HCT116 (cell line): ENCODE data around the gene RFX3. TPM values are rescaled to one million over a fixed set of nuclear protein-coding genes. Genes with fewer than 3 reads are reported as not detected.

Experiments used
- ATAC-seq: fragments of 200-7000 bp; cut with Tn5 transposase; 2 replicates; pipeline ENCODE4 v1.9.1; 2020; ENCODE audit warnings: mild to moderate bottlenecking, moderate library complexity
- BruUV-seq: library from RNA; stranded (reverse); fragments of 400-500 nt; replicated peaks from 2 replicates; lab custom pipeline; 2021; lab: Mats Ljungman, UMichigan
- CTCF ChIA-PET: fragments of 300-600 bp; sonication (Branson Sonifier 250); formaldehyde crosslinking; loops from one replicate; lab custom pipeline; 2021; ENCODE audit warnings: antibody characterized with exemption; lab: Charles Lee
- POLR2A ChIA-PET: fragments of 300-600, 350-600 bp; sonication (Branson Sonifier 250); formaldehyde crosslinking; loops from one replicate; lab custom pipeline; 2021; ENCODE audit warnings: antibody characterized with exemption; lab: Charles Lee
- RAD21 ChIA-PET, 2 experiments: fragments of 300-600 bp; sonication (Branson Sonifier 250); formaldehyde crosslinking; loops; one replicate each; lab custom pipeline; 2023; ENCODE audit warnings: low total read pairs in 2 of 2; ENCODE audit not compliant: uncharacterized antibody in 2 of 2, unreplicated experiment in 2 of 2, low non-redundant PET in 1 of 2; lab: Charles Lee
- DNase-seq: peaks from one replicate; pipeline ENCODE4 v3.0.0-alpha.2; 2010; ENCODE audit warnings: low read depth, low spot score
- H2AFZ ChIP-seq: fragments of 200-600 bp; shearing (Covaris generic), sonication (generic); 2 replicates; pipeline ENCODE4 v1.6.1; 2017; ENCODE audit warnings: low read depth, mixed run types, mixed read lengths, antibody characterized with exemption, low read length; ENCODE audit not compliant: poor library complexity, severe bottlenecking
- H3K27ac ChIP-seq: 2 replicates; pipeline ENCODE4 v1.5.1; 2012; ENCODE audit warnings: low read depth, low read length
- H3K27me3 ChIP-seq: fragments of 200-600 bp; sonication (generic); 2 replicates; pipeline ENCODE4 v1.6.1; 2016; ENCODE audit warnings: mixed run types, low read length, mixed read lengths; ENCODE audit not compliant: insufficient read depth
- H3K36me3 ChIP-seq, 2 experiments: fragments of 200-500 bp in 1 of 2; fragments of 200-600 bp in 1 of 2; sonication (Bioruptor generic) in 1 of 2; sonication (generic) in 1 of 2; 2 replicates each; pipeline versions ENCODE4 v1.5.1 to v1.6.1; 2014 to 2016; ENCODE audit warnings: low read length in 2 of 2, inconsistent platforms in 1 of 2, mixed read lengths in 1 of 2, mixed run types in 1 of 2; ENCODE audit not compliant: insufficient read depth in 2 of 2, control insufficient read depth in 1 of 2
- H3K4me1 ChIP-seq, 2 experiments: fragments of 200-600 bp in 1 of 2; sonication (generic) in 1 of 2; 2 replicates each; pipeline versions ENCODE4 v1.5.1 to v1.6.1; 2012 to 2017; ENCODE audit warnings: low read length in 2 of 2, inconsistent platforms in 1 of 2, mild to moderate bottlenecking in 1 of 2, mixed read lengths in 1 of 2, mixed run types in 1 of 2, moderate library complexity in 1 of 2; ENCODE audit not compliant: insufficient read depth in 2 of 2, control insufficient read depth in 1 of 2
- H3K4me2 ChIP-seq: fragments of 200-600 bp; sonication (generic); 2 replicates; pipeline ENCODE4 v1.6.1; 2017; ENCODE audit warnings: mixed run types, low read length, mixed read lengths
- H3K4me3 ChIP-seq, 2 experiments: fragments of 200-600 bp in 1 of 2; sonication (generic) in 1 of 2; replicated peaks in 1 of 2; 2 replicates each; pipeline ENCODE4 v1.5.1; 2011 to 2016; ENCODE audit warnings: low read length in 2 of 2, control low read depth in 1 of 2, low read depth in 1 of 2, mild to moderate bottlenecking in 1 of 2, mixed read lengths in 1 of 2, mixed run types in 1 of 2
- H3K79me2 ChIP-seq: fragments of 200-600 bp; sonication (generic); 2 replicates; pipeline ENCODE4 v1.6.1; 2017; ENCODE audit warnings: mild to moderate bottlenecking, mixed run types, low read length, moderate library complexity, mixed read lengths; ENCODE audit not compliant: insufficient read depth
- H3K9ac ChIP-seq: fragments of 200-600 bp; sonication (generic); 2 replicates; pipeline ENCODE4 v1.6.1; 2016; ENCODE audit warnings: low read length, mixed read lengths
- H3K9me2 ChIP-seq: fragments of 200-600 bp; sonication (generic), shearing (Covaris generic); 2 replicates; pipeline ENCODE4 v1.6.1; 2017; ENCODE audit warnings: mixed run types, mild to moderate bottlenecking, moderate library complexity; ENCODE audit not compliant: insufficient read depth
- H3K9me3 ChIP-seq, 2 experiments: fragments of 200-500 bp in 1 of 2; fragments of 200-600 bp in 1 of 2; sonication (Bioruptor generic) in 1 of 2; sonication (generic) in 1 of 2; 2 replicates each; pipeline ENCODE4 v1.6.1; 2014 to 2017; ENCODE audit warnings: low read length in 2 of 2, mixed read lengths in 2 of 2, inconsistent platforms in 1 of 2, low read depth in 1 of 2, mild to moderate bottlenecking in 1 of 2, mixed run types in 1 of 2, moderate library complexity in 1 of 2; ENCODE audit not compliant: control insufficient read depth in 1 of 2, insufficient read depth in 1 of 2
- H4K20me1 ChIP-seq: fragments of 200-600 bp; sonication (generic), shearing (Covaris generic); 2 replicates; pipeline ENCODE4 v1.6.1; 2017; ENCODE audit warnings: mixed run types, mild to moderate bottlenecking, moderate library complexity; ENCODE audit not compliant: insufficient read depth
- CBX3 ChIP-seq: IDR thresholded peaks from 2 replicates; pipeline ENCODE4 v1.6.1; 2012; ENCODE audit warnings: low read depth
- ELF1 ChIP-seq: IDR thresholded peaks from 2 replicates; pipeline ENCODE4 v1.6.1; 2012; ENCODE audit warnings: low read depth, borderline replicate concordance
- FOSL1 ChIP-seq: IDR thresholded peaks from 2 replicates; pipeline ENCODE4 v1.6.1; 2012; ENCODE audit warnings: low read depth
- POLR2AphosphoS5 ChIP-seq: IDR thresholded peaks from 2 replicates; pipeline ENCODE4 v1.6.1; 2011; ENCODE audit warnings: mild to moderate bottlenecking, low read depth, low read length, moderate library complexity
- RAD21 ChIP-seq: IDR thresholded peaks from 2 replicates; pipeline ENCODE4 v1.6.1; 2012; ENCODE audit warnings: low read depth, mild to moderate bottlenecking
- SIN3A ChIP-seq: IDR thresholded peaks from 2 replicates; pipeline ENCODE4 v1.6.1; 2012; ENCODE audit warnings: low read depth
- SP1 ChIP-seq: IDR thresholded peaks from 2 replicates; pipeline ENCODE4 v1.6.1; 2012; ENCODE audit warnings: low read depth
- SRF ChIP-seq: IDR thresholded peaks from 2 replicates; pipeline ENCODE4 v1.6.1; 2012; ENCODE audit warnings: low read depth
- TCF7L2 ChIP-seq: IDR thresholded peaks from 2 replicates; pipeline ENCODE4 v1.7.0; 2011; ENCODE audit warnings: borderline replicate concordance, inconsistent platforms; ENCODE audit not compliant: insufficient read depth, insufficient read length; ENCODE audit errors: extremely low read depth
- intact Hi-C: fragments of 100-400 bp; cut with micrococcal nuclease; formaldehyde crosslinking; loops from 2 replicates; pipeline ENCODE4 v1.10.0; 2022
- total RNA-seq: library from RNA; stranded (reverse); gene quantifications from one replicate; pipeline ENCODE4 v1.2.1, GENCODE V29; 2021; ENCODE audit not compliant: unreplicated experiment
- TF ChIP-seq, protein P1 (sequence below): IDR thresholded peaks from 2 replicates; pipeline ENCODE4 v1.6.1; 2011; ENCODE audit warnings: mild to moderate bottlenecking, low read length, moderate library complexity; ENCODE audit not compliant: insufficient replicate concordance; ENCODE audit errors: extremely low read depth
- TF ChIP-seq, protein P2 (sequence below), 3 experiments: fragments of 200-600 bp in 1 of 3; sonication (generic) in 1 of 3; IDR thresholded peaks in 2 of 3; conservative IDR thresholded peaks in 1 of 3; 2 replicates each; pipeline ENCODE4 v1.5.1; 2012 to 2017; ENCODE audit warnings: low read depth in 2 of 3, low read length in 2 of 3, antibody characterized with exemption in 1 of 3, borderline replicate concordance in 1 of 3, control low read depth in 1 of 3, mild to moderate bottlenecking in 1 of 3, mixed read lengths in 1 of 3, mixed run types in 1 of 3, moderate library complexity in 1 of 3; ENCODE audit not compliant: insufficient read depth in 1 of 3
- TF ChIP-seq, protein P3 (sequence below): IDR thresholded peaks from 2 replicates; pipeline ENCODE4 v1.6.1; 2012
- TF ChIP-seq, protein P4 (sequence below): IDR thresholded peaks from 2 replicates; pipeline ENCODE4 v1.6.1; 2012

Gene RFX3
- total RNA-seq, 1 experiment from 2014 or later, result 11.8 TPM

DNA sequence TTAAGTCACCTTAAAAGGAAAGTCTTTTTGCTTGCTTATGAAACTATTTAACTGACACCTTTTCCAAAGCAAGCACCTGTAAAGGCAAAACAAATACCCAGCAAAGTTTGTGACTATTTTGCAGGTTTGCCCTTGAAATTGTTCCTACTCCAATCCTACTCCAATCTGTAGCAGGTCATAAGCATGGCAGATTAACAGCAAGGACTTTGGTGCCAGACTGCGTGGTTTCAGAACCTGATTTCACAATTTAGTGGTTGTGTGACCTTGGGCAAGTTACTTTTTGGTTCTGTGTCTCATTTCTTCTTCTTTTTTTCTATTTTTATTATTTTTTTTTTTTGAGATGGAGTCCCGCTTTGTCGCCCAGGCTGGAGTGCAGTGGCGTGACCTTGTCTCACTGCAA, 282.1 kb downstream of the RFX3 start:
- Histone ChIP-seq H3K79me2 (no peaks in the 10 kb centered on the region), H3K9me2 (no peaks in the 10 kb centered on the region), H3K36me3 (no peaks in the 10 kb centered on the region), H3K27ac (no peak overlapping the region), H3K4me3 (no peak overlapping the region), H3K4me1 (no peaks in the 10 kb centered on the region), H2AFZ (no peak overlapping the region), H3K27me3 (no peaks in the 10 kb centered on the region), H4K20me1 (no peaks in the 10 kb centered on the region), H3K9ac (no peak overlapping the region), H3K4me2 (no peak overlapping the region), H3K9me3 (no peaks in the 10 kb centered on the region)
- POLR2A ChIA-PET, result no interaction called here
- DNase-seq, result no peak
- RAD21 ChIA-PET, result no interaction called here
- TF ChIP-seq, protein P1, sequence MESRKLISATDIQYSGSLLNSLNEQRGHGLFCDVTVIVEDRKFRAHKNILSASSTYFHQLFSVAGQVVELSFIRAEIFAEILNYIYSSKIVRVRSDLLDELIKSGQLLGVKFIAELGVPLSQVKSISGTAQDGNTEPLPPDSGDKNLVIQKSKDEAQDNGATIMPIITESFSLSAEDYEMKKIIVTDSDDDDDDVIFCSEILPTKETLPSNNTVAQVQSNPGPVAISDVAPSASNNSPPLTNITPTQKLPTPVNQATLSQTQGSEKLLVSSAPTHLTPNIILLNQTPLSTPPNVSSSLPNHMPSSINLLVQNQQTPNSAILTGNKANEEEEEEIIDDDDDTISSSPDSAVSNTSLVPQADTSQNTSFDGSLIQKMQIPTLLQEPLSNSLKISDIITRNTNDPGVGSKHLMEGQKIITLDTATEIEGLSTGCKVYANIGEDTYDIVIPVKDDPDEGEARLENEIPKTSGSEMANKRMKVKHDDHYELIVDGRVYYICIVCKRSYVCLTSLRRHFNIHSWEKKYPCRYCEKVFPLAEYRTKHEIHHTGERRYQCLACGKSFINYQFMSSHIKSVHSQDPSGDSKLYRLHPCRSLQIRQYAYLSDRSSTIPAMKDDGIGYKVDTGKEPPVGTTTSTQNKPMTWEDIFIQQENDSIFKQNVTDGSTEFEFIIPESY, result no peak
- TF ChIP-seq ELF1, result no peak
- no peak for TF ChIP-seq SIN3A
- TF ChIP-seq TCF7L2, result no peak
- TF ChIP-seq SP1, result no peak
- TF ChIP-seq, protein P2, sequence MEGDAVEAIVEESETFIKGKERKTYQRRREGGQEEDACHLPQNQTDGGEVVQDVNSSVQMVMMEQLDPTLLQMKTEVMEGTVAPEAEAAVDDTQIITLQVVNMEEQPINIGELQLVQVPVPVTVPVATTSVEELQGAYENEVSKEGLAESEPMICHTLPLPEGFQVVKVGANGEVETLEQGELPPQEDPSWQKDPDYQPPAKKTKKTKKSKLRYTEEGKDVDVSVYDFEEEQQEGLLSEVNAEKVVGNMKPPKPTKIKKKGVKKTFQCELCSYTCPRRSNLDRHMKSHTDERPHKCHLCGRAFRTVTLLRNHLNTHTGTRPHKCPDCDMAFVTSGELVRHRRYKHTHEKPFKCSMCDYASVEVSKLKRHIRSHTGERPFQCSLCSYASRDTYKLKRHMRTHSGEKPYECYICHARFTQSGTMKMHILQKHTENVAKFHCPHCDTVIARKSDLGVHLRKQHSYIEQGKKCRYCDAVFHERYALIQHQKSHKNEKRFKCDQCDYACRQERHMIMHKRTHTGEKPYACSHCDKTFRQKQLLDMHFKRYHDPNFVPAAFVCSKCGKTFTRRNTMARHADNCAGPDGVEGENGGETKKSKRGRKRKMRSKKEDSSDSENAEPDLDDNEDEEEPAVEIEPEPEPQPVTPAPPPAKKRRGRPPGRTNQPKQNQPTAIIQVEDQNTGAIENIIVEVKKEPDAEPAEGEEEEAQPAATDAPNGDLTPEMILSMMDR (IDR thresholded peaks at IDR 0.05 in 2 of 3, conservative IDR thresholded peaks at IDR 0.05 in 1 of 3; ENCODE audit: borderline replicate concordance in 1 of 3, insufficient read depth in 1 of 3, low read depth in 2 of 3, low read length in 2 of 3), result no peak
- no peak for TF ChIP-seq FOSL1
- TF ChIP-seq, protein P3, sequence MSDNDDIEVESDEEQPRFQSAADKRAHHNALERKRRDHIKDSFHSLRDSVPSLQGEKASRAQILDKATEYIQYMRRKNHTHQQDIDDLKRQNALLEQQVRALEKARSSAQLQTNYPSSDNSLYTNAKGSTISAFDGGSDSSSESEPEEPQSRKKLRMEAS, result no peak
- no peak for TF ChIP-seq POLR2AphosphoS5
- TF ChIP-seq CBX3, result no peak
- TF ChIP-seq, protein P4, sequence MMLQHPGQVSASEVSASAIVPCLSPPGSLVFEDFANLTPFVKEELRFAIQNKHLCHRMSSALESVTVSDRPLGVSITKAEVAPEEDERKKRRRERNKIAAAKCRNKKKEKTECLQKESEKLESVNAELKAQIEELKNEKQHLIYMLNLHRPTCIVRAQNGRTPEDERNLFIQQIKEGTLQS, result no peak
- no peak for TF ChIP-seq RAD21
- no peak for TF ChIP-seq SRF
- CTCF ChIA-PET, result no interaction called here
- no peak for ATAC-seq
- no TSS peak for BruUV-seq
- intact Hi-C loops, result loop anchor here (5.0 to 10.0 kb wide), 2 partner anchors 281 to 1124 kb away; partner anchors contain the start of gene RFX3
